PFSK-1 (cell line): ENCODE results near the gene KRTAP3-2.

Experiments used
- FOXP2 ChIP-seq: optimal IDR thresholded peaks from 2 replicates; pipeline ENCODE3; 2011; ENCODE audit warnings: borderline replicate concordance, control low read depth, inconsistent platforms; ENCODE audit not compliant: insufficient read depth; ENCODE audit errors: extremely low read length, extremely low read depth
- POLR2AphosphoS5 ChIP-seq: IDR thresholded peaks from 2 replicates; pipeline ENCODE4 v1.6.1; 2012; ENCODE audit warnings: low read depth, mild to moderate bottlenecking, control low read depth, low read length, moderate library complexity
- REST ChIP-seq, 2 experiments: IDR thresholded peaks; 2 replicates each; pipeline versions ENCODE4 v1.6.1 to v1.8.0; 2011 to 2012; ENCODE audit warnings: low read depth in 2 of 2, low read length in 2 of 2, control low read depth in 1 of 2, inconsistent platforms in 1 of 2, mild to moderate bottlenecking in 1 of 2, moderate library complexity in 1 of 2; ENCODE audit not compliant: insufficient read depth in 1 of 2
- SIN3A ChIP-seq: IDR thresholded peaks from 2 replicates; pipeline ENCODE4 v1.6.1; 2012; ENCODE audit warnings: mild to moderate bottlenecking, low read length, moderate library complexity, borderline replicate concordance; ENCODE audit not compliant: insufficient read depth
- TAF1 ChIP-seq: IDR thresholded peaks from 2 replicates; pipeline ENCODE4 v1.6.1; 2012; ENCODE audit warnings: low read length, control low read depth, borderline replicate concordance; ENCODE audit not compliant: insufficient read depth

KRTAP3-2 gene

DNA sequence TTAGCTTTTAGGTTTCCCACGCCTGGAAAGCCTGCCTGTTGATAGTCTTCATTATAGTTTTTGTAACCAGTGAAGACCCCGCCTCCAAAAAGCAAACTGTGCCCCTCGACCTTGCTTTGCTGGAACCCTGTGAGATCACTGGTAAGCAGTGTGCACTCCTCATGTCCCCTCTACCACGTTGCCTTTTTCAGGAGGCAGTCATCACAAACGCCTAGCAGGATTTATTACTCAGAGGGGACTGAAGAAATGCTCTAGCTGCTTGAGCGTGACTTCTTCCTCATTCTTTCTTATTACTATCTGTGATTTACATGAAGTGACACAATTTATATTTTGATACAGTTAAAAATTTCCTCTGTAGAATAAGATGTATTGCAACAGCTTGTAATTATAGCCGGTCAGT lies 15.7 kb upstream of the KRTAP3-2 start:
- TF ChIP-seq REST (IDR thresholded peaks at IDR 0.05; ENCODE audit: insufficient read depth in 1 of 2, low read depth in 2 of 2, low read length in 2 of 2) (no peak), SIN3A (no peak), POLR2AphosphoS5 (no peak), TAF1 (no peak)

- TF ChIP-seq FOXP2 (no peak), POLR2AphosphoS5 (no peak)
Measured at GRCh38 chr17:41013606-41014005, 13.9 kb upstream of the KRTAP3-2 start.

GRCh38 chr17:41013181-41013580 lies 13.5 kb upstream of the KRTAP3-2 start:
- TF ChIP-seq POLR2AphosphoS5 (no peak), TAF1 (no peak), SIN3A (no peak), REST (IDR thresholded peaks at IDR 0.05; ENCODE audit: insufficient read depth in 1 of 2, low read depth in 2 of 2, low read length in 2 of 2) (no peak), FOXP2 (no peak)

DNA sequence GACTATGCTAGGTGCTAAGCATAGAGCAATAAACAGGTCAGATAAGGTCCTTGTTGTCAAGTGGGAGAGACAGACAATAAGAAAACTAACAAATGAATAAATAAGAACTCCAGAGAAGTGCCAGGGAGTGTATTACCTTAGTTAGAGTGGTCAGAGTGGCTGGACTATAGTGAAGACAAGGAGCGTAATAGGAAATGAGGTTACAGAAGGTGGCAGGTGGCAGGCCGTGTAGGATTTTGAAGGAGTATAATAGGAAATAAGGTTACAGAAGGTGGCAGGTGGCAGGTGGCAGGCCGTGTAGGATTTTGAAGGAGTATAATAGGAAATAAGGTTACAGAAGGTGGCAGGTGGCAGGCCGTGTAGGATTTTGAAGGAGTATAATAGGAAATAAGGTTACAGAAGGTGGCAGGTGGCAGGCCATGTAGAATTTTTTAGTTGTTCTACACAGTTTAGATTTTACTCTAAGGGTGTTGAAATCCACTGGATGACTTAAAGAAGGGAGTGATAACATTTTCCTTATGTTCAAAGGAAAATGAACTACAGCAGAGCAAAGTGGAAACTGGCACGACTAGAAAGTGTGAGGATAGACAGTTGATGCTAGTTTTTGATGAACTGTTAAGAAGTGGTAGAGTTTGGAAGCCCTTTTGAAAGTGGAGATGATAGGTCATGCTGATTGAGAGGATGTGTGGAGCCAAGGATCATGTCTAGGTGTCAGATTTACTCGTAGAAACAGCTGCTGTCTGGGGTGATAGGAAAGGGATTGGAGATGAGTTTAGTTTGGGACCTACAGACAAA lies 12.8 kb upstream of the KRTAP3-2 start:
- no peak for TF ChIP-seq SIN3A
- TF ChIP-seq REST (IDR thresholded peaks at IDR 0.05; ENCODE audit: insufficient read depth in 1 of 2, low read depth in 2 of 2, low read length in 2 of 2) = no peak
- no peak for TF ChIP-seq TAF1
- TF ChIP-seq FOXP2 = no peak
- TF ChIP-seq POLR2AphosphoS5 = no peak

- TF ChIP-seq POLR2AphosphoS5 = no peak
- TF ChIP-seq FOXP2 = no peak
Measured at GRCh38 chr17:41010441-41010840, 10.7 kb upstream of the KRTAP3-2 start.

DNA sequence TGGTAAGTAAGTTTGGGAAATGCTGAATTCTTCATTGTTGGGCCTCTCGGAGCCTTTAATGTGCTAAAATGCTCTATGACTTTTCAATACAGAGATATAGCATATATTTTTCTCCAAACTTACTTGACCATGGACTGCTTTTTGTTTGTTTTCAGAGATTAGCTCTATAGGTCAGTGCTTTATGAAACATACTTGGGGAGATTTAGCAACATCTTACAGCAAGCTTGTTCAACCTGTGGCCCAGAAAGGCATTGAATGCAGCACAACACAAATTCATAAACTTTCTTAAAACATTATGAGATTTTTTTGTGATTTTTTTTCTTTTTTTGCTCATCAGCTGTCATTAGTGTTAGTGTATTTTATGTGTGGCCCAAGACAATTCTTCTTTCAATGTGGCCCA lies 10.2 kb upstream of the KRTAP3-2 start:
- TF ChIP-seq FOXP2 (no peak), TAF1 (no peak), SIN3A (no peak), REST (IDR thresholded peaks at IDR 0.05; ENCODE audit: insufficient read depth in 1 of 2, low read depth in 2 of 2, low read length in 2 of 2) (no peak), POLR2AphosphoS5 (no peak)
